GM21526 (cell line): ENCODE measurements around the gene TEX13D.
"Not testable (repeated sequence)": the region's sequence is repeated elsewhere in the genome, so short reads cannot be mapped to it uniquely, and the experiment has no call there.

Experiments
- ATAC-seq: cut with Tn5 transposase; IDR thresholded peaks from one replicate; pipeline ENCODE4 v1.9.1; 2021; ENCODE audit warnings: moderate library complexity; ENCODE audit not compliant: unreplicated experiment, low FRiP score

TEX13D gene

DNA sequence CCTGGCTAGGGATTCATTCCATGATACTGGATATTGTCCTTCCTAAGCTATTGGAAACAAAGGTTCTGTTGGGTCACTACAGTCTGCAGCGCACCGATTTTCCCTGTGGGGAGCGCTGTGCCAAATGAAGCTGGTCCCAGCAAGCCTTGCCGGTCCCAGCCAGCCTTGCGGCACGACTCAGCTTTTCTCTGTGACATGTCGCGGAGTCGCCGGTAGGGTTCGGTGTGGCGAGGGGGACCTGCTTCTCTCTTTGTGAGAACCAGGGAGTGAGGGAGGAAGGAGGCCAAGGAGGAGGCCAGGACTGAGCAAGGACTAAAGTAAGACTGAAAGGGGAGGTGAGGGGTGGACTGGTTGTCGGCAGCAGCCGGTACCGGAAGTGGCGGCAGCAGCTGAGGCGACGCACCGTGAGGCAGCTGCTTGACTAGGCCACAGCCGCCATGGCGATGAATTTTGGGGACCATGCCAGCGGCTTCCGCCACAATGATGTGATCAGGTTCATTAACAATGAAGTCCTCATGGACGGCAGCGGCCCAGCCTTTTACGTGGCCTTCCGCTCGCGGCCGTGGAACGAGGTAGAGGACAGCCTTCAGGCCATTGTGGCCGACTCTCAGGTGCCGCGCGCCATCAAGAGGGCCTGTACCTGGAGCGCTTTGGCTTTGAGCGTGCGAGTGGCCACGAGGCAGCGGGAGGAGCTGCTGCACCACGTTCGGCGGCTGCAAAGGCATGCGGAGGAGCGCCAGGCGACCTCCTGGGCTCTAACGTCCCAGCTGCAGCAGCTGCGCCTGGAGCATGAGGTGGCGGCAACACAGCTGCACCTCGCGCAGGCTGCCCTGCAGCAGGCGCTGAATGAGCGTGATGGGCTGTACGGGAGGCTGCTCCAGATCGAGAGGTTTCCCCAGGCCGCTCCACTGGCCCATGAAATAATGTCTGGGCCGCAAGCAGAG, at the start of gene TEX13D:
TEX13D (plus strand) TSS at position 180 of the 944 bp plus-strand sequence; CDS start at position 438, 258 bp downstream.
- no peak for ATAC-seq

DNA sequence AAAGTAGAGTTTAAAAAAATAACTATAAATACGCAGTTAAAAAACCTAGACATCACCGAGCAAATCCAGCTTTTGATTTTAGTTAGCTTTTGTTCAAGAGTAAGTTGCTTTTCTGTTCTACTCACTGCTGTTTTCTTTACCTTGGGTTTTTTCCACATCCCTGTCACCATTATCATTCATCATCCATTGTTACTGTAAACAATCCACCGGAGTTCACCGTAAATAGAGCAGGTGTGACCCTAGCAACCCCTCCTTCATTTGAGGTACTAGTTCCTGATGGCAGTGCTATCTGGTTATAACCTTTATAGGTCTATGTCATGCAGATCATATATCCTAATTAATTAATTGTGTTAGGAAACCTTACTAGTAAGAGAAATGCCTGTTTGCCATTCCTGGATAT, 43.0 kb upstream of the TEX13D start:
- no peak for ATAC-seq

DNA sequence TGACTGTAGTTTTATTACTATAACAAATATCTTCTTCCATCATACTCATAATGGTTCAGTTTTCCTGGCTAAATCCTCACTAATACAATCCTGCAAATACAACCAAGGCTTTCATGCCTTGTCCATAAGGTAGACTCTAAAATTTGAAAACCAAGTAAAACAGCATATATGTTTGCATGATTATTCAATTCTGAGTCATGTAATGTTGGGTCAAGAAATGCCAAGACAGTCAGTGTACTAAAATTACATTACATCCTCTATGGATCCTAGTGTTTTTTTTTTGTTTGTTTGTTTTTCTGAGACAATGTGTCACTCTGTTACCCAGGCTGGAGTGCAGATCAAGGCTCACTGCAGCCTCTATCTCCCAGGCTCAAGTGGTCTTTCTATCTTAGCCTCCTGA, 38.6 kb upstream of the TEX13D start:
- ATAC-seq, result no peak

DNA sequence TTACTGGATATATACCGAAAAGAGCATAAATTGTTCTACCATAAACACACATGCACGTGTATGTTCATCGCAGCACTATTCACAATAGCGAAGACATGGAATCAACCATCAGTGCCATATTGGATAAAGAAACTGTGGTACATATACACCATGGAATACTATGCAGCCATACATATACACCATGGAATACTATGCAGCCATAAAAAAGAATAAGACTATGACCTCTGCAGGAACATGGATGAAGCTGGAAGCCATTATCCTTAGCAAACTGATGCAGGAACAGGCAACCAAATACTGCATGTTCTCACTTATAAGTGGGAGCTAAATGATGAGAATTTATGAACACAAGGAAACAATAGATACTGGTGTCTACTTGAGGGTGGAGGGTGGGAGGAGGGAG, 33.1 kb upstream of the TEX13D start:
- not testable (repeated sequence) for ATAC-seq

DNA sequence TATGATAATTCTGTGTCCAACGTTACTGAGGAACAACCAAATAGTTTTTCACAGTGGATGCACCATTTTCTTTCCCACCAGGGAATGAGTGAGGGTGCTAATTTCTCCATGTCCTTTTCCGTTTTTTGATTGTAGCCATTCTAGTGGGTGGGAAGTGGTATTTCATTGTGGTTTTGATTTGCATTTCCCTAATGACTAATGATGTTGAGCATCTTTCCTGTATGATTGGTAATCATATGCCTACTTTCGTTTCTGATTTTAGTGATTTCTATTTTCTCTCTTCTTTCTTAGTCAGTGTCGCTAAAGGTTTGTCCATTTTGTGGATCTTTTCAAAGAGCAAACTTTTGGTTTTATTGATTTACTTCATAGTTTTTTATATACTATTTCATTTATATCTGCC, 32.1 kb upstream of the TEX13D start:
- no peak for ATAC-seq

DNA sequence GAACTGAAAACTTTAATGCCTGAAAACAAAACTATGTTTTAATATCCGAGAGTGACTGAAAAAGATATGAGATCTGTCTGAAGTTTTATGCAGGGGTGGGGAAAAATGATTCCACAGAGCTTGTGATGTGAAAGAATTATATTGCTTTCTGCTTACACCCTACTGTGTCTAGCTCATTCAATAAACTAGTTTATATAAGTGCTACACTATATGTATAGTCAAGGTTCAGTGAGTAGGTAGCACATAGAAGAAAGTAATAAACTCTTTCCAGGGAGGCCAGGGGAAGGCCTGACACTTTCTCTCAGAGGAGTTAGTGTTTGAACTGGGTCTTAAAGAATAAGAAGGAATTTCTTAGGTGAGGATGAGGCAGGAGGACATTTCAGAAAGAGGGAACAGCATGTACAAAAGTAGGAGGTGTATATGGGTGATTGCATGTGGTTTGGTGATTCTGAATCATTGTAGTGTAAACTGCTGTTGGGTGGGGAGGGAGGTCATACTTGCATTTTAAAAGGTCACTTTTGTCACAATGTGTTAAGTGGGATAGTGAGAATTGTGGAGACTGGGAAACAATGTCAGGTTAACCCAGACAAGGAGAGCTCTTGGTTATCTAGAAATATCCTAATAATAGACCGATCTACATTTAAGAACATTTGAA, 25.1 kb upstream of the TEX13D start:
- ATAC-seq, result no peak

DNA sequence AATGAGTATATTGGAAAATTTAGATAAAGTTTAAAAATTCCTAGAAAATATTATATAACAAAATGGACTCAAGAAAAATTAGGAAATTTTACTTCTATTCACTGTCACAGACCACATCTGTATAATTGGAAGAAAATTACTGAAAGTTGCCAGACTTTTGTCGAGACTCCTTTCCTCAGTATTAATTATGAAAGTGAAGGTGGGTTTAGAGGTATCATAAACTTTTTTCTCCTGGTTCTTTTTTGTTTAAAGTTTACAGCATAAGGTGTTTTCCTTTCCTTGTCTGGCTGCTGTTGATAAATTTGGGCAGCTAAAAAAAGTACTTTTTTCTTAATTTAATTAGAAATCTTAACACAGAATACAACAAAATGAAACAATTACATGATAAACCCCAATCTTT, 6.7 kb upstream of the TEX13D start:
- ATAC-seq, result no peak

DNA sequence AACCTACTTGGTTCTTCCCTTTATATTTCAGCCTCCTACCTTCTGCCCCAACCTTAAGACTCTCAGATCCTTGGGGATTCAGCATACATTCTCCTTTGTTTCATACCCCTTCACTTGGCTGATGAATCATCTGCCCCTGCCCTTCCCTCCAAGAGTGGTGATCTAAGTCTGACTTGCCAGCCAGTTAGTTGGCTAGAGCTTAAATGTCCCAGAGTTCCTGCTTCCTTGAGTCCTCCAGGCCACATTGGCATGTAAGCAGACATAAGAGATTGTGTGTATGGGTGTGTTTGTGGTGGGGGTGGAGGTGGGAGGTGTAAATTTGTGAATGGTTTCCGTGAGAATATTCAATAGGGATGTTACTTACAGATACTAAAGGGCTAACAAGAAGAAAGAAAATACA, 3.7 kb upstream of the TEX13D start:
- ATAC-seq, result no peak

DNA sequence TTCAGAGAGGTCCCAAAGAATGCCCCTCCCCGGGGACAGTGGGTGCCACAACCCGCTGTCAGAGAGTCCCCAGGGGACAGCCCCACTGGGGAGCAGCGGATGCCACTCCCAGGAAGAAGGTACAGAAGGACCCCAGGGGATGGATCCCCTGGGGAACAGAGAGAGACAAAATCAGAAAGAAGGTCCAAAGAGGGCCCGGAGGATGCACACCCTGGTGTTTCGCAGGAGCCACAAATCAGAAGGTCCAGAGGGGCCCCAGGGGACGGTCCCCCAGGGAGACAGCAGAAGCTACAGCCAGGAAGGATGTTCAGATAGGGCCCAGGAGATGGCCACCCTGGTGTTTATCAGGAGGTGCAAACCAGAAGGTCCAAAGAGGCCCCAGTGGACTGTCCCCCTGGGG, 1.4 kb downstream of the TEX13D start:
- ATAC-seq, result no peak

DNA sequence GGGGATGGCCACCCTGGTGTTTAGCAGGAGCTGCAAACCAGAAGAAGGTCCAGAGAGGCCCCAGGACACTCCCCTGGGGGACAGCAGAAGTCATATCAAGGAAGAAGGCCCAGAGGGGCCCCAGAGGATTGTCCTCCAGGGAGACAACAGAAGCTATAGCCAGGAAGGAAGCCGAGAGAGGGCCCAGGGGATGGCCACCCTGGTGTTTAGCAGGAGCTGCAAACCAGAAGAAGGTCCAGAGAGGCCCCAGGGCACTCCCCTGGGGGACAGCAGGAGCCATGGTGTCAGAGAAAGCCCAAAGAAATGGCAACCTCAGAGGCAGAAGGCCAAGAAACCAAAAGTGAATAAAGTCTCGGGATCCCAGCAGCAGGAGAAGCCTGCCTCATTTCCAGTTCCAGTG, 2.1 kb downstream of the TEX13D start:
- ATAC-seq, result not testable (repeated sequence)

DNA sequence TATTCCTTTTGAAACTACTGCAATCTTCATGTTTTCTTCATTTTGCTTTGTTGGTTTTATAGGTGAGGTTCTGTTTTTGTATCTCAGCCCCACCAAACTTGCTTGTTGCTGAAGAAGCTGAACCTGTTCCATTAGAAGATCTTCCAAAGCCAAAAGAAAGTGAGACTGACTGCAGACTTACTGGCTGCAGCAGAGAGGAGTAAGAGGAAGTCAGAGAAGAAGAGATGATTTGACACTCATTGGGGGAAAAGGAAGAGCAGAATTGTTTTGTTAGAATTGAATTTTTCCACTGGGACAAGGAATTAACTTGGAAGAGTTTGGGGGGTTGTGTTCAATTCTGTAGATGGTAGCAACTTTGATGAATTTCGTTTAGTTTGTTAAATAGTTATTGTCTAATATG, 3.1 kb downstream of the TEX13D start:
- no peak for ATAC-seq

DNA sequence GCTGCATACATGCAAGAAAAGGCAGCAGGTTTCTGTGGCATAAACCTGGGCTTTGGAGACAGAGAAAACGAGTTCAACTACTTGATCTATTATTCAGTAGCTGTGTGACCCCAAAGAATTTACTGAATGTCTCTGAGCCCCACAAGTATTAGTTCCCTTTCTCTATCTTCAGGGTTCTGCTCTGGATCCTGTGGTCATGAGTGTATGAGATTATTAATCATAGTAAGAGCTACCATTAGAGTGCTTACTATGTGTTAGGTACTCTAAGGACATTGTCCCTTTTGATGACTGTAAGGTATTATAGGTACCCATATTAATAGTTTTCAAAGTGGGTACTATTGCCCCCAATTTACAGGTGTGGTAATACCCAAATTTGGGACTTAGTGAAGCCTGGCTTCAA, 5.5 kb downstream of the TEX13D start:
- no peak for ATAC-seq

DNA sequence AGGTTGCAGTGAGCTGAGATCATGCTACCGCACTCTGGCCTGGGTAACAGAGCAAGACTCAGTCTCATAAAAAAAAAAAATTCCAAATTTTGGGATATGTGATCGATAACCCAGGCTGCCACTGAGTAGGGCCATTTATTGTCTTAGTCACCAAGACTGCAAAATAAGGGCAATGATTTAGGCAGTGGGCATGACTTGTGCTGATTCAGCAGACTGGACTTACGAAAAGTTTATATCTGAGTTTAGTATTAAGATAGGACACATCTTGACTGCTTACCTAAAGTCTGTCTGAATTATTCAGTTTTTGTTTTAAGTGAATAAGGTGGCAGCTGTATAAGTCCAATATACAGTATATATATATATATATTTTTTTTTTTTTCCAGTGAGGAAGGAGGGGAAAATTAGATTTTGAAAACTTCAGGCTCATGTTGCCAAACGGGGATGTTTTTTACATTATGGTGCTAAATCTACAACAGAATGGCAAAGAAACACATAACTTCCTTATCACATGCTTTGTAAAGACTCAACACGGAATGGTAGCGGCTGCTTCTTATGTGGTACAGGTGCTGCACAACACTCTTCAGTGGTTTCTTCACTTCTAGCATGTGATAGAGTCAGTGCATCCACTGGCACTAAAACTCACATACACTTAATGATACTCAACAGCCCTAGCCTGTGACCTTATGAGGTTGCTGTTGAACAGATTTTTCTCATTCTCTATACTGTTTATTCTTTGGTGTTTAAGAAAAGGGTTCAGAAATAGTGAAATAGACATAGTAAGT, 6.5 kb downstream of the TEX13D start:
- no peak for ATAC-seq

DNA sequence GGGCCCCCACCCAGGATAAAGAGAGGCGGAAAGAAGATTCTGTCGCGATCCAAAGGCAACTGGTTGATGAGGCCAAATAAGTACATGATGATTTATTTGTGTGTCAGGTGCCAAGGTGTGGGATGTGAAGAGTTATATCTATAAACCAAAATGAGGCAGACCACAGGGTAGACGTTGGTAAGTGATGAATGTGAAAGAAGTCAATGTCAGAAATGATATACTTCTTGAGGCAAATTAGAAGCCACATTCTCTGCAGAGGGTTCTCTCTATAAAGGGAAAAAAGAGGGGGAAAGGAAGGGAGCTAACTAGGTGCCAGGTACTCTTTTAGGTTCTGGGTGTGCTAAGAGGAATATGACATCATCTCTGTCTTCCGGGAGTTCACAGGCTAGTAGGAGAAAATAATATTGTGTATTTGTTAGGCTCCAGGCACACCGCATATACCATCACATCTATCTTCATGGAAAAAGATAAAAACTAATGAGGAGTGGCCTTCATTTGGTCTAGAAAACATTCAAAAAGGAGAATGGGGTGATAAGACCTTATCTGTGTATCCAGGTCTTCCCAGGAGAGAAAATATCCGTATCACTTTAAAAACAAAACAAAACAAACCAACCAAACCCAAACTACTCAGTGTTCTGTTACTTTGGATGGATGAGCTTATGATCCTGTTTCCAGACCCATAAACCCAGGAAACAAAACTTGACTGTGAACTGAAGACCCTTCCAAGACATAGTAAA, 9.1 kb downstream of the TEX13D start:
- no peak for ATAC-seq

DNA sequence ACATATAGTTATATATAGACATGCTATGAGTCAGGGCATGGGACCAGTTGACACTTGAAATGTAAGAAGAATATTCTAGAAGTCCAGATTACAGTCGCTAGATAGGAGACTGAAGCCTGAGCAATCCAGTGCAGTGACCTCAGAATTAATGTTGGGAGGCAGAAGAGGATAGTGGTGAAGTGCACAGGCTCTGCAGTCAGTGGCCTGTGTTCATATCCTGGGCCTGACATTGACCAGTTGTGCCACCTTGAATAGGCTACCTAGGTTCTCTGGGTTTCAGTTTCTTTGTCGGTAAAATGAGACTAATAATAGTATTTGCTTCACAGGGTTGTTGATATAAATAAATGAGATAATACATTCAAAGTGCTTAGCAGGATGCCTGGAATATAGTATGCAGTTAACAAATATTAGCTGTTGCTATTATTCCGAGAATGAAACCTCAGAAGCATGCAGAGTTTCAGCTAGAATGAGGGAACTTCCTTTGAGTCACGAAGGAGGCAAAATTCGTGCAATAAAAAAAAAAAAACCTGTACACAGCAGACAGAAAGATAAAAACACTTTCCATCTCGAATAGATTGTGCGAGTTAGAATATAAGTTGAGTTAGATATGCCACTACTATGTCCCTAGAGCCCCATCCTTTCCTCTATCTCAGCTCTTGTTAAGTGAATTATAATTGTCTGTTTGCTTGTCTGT, 9.9 kb downstream of the TEX13D start:
- no peak for ATAC-seq

DNA sequence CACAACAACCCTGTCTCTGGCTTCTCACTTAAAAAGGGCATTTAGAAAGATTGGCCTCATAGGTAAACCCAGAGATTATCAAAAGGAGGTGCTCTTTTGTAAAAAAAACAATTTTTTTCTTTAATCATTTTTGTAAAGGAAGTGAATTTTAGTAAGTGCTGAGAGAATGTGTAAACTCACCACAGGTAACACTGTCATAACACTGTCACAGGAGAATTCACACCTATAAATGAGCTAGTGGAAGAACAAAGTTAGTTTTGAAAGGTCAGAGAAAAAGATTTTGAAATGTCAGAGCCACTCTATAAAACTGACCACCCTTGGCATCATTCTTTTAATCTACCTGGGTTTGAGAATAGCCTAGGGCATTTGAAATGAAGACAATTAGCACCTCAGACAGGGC, 10.6 kb downstream of the TEX13D start:
- no peak for ATAC-seq

DNA sequence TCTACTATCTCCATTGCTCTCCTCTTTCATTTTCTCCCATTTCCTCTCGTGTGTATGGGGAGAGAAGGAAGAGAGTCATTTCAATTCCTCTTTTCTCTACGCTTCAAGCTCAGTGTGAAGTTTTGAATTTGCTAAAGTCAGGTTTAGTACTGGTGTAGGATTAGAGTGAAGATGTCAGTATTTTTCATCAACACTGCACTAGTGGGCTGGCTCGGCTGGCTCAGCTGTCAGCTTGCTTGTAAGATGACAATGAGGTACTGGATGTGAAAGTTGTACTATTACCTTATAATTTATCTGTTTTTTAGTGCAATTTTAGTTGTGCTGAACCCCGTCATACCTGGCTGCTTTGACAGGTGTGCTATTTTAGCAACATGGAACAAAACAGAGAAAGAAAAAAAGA, 11.8 kb downstream of the TEX13D start:
- no peak for ATAC-seq

DNA sequence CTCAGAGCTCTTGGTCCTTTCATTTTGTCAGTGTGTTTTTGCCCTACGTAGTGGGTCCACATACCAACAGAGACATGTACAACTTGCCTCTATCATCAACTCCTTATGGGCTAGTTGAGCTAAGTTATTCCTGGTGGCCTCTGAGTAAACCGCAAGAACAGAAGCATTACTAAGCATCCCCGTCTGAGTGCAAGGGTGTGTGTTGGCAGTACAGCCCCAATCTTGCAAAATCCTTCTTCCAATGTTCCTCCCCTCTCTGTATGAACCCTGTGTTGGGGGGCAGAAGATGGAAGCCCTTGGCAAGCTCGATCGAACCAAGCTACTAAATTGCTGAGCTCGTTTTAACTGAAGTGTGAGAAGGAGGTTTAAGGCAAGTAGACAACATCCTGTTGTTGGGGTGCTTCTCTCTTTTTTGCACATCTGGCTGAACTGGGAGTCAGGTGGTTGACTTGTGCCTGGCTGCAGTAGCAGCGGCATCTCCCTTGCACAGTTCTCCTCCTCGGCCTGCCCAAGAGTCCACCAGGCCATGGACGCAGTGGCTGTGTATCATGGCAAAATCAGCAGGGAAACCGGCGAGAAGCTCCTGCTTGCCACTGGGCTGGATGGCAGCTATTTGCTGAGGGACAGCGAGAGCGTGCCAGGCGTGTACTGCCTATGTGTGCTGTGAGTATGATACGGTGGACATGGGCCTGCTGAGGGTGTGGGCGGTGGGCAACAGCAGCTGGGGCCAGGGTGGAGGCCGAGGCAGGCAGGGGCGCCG, 13.8 kb downstream of the TEX13D start, which contains the start of gene SH2D1A:
SH2D1A (plus strand) TSS at position 447 of the 760 bp plus-strand sequence; CDS start at position 527, 80 bp downstream.
- no peak for ATAC-seq

DNA sequence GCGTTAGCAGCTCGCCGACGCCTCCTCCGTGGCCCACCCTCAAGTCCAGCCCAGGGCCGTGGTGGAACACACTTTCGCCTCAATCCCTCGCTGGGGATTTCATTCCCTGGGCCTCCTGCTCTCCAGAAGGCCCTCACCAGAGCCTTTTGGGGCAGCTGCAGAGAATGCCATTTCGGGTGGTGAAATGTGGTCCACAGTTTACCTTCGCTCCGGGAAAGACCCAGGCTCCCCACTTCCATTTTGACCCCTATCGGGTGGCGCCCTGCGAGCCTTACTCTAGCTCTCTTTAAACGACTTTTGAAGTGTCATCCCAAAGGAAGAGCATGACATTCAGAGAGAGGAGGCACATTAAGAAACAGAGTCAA, 14.4 kb downstream of the TEX13D start:
- ATAC-seq, result no peak
